CD4-positive, alpha-beta T cell treated with Interleukin-12 subunit alpha and Interleukin-12 subunit beta, for 1 hour (primary cell): ENCODE measurements around the gene AGO4.
"Not testable (repeated sequence)": the region's sequence is repeated elsewhere in the genome, so short reads cannot be mapped to it uniquely, and the experiment has no call there.

Experiments used
- DNase-seq: peaks from one replicate; pipeline ENCODE4 v3.0.0-alpha.2; 2020

The AGO4 gene

DNA sequence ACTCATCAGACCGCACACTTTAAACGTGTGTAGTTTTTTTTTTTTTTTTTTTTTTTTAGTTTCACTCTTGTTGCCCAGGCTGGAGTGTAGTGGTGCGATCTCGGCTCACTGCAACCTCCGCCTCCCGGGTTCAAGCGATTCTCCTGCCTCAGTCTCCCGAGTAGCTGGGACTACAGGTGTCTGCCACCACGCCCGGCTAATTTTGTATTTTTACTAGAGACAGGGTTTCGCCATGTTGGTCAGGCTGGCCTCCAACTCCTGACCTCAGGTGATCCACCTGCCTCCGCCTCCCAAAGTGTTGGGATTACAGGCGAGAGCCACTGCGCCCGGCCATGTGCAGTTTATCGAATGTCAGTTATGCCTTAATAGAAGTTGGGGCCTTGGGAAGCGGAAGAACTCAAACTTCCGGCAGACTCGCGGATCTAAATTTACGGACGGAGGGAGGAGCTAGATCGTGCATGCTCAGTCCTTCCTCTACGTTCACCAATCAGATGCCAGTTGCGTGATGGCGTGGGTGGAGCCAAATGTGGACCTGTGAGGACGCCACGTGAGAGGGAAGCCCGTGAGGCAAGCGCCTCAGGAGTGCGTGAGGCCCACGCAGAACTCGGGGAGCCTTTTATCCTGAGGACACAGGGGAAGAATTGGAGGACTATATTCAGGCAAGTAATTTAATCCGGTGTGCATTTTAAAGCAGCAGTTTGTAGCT, 61.6 kb downstream of the AGO4 start:
- DNase-seq, result not testable (repeated sequence)

DNA sequence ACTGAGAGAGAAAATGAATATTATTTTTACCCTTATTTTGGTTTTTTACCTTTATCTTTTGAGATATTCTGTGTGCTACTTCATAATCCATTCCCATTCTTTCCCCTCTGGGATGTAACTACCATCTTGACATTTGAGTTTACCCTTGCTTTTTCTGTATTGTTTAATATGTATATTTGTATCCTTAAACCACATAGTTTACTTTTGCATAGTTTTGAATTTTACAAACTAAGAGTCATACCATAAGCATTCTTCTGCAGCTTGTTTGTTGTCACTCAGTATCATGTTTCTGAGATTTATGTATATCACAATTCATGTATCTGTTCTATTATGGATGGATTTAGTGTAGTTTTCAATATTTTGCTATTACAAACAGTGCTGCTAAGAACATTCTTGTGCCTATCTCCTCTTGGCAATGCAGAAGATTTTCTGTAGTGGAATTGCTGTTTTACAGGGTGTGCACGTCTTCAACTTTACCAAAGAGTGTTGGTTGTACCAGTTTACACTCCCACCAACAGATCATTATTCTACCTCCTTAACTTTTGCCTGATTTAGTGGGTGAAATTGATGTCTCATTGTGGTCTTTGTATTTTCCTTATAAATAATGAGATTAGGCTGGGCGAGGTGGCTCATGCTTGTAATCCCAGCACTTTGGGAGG, 63.0 kb downstream of the AGO4 start:
- DNase-seq, result no peak

DNA sequence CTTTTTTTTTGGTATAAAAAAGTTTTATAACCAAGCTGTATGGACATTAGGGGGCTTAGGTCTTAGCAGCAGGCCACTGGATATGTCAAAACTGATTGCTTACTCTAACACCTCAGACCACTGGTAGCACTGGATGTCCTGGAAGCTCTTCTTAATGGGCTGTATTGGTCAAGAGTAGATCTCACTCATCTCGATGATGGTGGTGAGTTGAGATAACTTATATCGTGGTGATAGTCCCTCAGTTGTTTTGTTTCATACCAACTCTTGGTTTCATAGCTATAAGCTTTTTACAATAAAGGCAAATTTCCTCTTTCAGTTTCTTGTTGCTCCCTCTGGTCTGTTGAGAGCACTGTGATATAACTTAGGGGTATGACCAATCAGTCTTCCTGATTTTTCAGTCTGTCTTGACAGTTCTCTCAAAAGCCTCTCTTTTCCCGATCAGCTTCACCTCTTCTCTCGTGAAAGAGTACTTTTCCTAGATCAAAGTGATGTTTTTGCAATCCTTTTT, 65.5 kb downstream of the AGO4 start:
- no peak for DNase-seq

DNA sequence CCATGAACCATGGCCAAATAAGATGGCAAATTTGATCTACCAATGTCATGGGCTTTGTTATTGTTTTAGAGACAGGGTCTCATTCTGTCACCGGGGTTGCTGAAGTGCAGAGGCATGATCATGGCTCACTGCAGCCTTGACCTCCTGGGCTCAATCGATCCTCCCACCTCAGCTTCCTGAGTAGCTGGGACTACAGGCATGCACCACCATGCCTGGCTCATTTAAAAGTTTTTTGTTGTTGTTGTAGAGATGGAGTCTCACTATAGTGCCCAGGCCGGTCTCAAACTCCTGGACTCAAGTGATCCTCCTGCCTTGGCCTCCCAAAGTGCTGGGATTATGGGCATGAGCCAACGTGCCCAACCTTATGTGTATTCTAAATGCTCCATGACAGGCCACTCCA, 66.3 kb downstream of the AGO4 start:
- not testable (repeated sequence) for DNase-seq

GRCh38 chr1:35876988-35877387, 69.2 kb downstream of the AGO4 start:
- DNase-seq, result no peak

DNA sequence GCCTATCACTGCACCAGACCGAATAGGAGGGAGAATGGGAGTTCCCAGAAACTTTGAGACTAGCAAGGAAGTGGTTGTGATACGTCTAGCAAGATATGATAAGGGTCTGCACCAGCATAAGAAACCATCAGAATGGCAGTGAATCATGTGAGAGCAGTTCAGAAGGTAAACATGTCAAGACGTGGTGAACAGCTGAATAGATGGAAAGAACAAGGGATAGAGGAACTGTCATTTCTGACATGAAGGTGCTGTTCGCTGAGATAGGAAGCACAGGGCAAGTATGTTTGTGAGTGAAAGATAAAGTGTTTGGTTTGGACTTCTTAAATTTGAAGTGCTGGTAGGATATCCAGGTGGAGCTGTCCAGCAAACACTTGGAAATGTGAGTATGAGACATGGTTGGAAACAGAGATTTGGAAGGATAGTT, 74.0 kb downstream of the AGO4 start:
- DNase-seq, result no peak

GRCh38 chr1:35882586-35882944, 74.7 kb downstream of the AGO4 start:
- no peak for DNase-seq

- peak; percentile 97 for DNase-seq
Observed at GRCh38 chr1:35882945-35883634, 75.3 kb downstream of the AGO4 start, which contains the start of gene AGO1. Gene AGO1, plus strand, starts transcription at chr1:35883209. Its CDS starts 213 bp downstream, at chr1:35883422.

- peak; percentile 64 for DNase-seq
Observed at GRCh38 chr1:35883635-35884101, 75.9 kb downstream of the AGO4 start.

- DNase-seq, result no peak
Observed at GRCh38 chr1:35884934-35885333, 77.1 kb downstream of the AGO4 start.

DNA sequence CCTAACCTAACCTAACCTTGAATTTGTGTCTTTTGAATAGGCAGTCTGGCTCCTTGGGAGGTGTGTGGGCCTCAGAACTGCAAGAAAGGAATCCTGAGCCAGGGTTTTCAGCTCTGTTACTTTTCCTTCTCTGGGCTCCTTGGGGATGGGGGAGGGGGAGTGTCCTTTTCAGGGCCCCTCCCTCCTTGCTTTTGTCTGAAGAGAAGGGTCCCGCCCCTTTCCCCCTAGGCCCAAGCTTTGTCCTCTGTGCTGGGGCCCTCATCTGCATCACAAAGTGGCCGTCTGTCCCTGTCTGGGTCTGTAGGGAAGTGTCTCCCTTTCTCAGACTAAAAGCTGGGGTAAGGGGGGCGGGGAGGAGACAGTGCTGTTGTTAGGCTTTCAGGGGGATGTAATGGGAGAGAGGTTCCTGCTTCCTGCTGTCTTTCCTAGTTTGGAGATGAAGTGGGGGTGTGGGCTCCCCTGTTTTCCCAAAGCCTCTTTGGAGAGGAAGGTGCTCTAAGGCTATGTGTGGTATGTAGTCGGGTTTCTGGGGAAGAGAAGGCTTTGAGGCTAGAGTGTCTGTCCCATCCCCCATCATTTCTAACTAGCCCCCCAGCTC, 78.2 kb downstream of the AGO4 start:
- no peak for DNase-seq

GRCh38 chr1:35886577-35887431, 79.0 kb downstream of the AGO4 start:
- no peak for DNase-seq

DNA sequence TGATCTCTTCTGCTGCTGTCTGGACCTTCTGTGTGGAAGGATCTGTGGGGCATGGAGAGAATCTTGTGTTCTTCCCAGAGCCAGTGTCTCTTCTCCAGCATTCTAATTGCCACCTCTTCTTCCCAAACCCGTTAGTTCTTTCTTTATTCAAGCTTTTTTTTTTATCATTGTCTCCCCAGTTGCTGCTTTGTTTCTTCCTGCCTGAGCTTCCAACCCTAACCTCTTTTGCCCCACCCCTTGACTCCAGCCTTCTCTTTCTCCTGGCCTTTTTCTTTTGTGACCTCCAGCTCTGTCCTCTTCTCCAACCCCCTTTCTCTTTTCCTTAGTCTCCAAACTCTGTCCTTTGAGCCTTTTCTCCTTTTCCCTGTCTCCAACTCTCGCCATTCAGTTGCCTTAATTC, 79.7 kb downstream of the AGO4 start:
- no peak for DNase-seq

GRCh38 chr1:35888255-35888654, 80.4 kb downstream of the AGO4 start:
- DNase-seq, result no peak

DNA sequence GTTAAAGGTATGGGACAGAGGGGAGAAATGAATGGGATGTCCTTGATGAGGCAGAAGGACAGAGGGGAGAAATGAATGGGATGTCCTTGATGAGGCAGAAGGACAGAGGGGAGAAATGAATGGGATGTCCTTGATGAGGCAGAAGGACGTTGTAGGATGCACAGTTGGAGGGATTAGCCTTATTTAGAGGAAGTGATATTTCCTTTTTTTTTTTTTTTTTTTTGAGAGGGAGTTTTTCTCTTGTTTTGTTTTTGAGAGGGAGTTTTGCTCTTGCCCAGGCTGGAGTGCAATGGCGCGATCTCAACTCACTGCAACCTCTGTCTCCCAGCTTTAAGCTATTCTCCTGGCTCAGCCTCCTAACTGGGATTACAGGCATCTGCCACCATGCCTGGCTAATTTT, 81.2 kb downstream of the AGO4 start:
- not testable (repeated sequence) for DNase-seq

DNA sequence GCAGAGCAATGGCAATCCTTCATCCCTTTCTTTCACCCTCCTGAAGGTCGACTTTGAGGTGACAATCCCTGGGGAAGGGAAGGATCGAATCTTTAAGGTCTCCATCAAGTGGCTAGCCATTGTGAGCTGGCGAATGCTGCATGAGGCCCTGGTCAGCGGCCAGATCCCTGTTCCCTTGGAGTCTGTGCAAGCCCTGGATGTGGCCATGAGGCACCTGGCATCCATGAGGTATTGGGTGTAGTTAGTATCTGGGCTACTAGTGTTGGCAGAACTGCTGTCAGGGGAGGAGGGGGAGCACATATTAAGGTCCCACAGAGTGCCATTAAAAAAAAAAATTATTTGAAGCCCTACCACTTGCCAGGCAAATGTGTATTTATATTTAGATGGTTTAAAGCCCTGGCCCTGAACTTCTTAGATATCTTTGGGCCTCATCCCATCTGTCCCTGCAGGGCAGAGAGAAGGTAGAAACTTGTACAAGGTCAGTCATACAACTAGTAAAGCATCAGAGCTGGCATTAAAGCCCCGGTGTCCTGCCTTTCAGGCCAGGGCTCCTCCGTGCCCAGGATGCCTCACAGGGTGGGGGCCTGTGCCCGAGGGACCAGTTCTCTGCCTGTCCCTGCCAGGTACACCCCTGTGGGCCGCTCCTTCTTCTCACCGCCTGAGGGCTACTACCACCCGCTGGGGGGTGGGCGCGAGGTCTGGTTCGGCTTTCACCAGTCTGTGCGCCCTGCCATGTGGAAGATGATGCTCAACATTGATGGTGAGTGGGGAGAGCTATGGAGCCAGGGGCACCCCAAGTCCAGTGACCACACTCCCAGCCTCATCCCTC, 85.4 kb downstream of the AGO4 start:
- no peak for DNase-seq

DNA sequence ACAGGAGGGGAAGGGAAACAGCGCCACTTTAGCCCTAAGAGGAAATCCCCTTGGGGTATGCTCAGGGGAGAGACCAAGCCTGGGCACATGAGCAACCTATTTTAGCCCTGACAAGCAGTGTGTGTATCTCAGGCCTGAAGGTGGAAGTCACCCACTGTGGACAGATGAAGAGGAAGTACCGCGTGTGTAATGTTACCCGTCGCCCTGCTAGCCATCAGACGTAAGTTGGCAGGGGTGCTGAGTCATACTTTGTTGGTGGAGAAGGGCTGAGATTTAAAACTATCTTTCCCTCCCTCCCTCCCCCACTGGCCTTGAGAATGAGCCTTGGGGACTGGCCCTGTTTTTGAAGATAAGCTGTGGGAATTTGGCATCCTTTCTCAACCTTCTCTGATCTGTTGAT, 86.4 kb downstream of the AGO4 start:
- DNase-seq, result peak; percentile 11

DNA sequence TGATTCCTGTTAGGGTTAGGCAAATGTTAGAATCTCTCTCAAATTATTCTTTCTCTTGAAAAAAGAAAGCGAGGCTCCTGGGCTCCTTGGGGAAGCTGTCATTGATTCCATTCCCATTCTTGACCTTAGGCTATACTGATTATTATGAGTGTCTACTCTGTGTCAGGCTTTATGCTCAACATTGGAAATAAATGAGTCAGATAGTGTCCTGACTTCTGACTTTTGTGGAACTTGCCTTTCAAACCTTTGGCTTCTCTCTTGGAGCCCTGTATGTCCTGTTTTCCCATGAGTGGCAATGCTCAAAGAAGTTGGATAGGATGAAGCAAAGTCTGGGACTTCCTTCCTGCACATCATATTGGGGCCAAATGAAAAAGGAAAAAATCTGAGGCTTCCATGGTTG, 86.8 kb downstream of the AGO4 start:
- no peak for DNase-seq

GRCh38 chr1:35899941-35900340, 92.1 kb downstream of the AGO4 start:
- no peak for DNase-seq

DNA sequence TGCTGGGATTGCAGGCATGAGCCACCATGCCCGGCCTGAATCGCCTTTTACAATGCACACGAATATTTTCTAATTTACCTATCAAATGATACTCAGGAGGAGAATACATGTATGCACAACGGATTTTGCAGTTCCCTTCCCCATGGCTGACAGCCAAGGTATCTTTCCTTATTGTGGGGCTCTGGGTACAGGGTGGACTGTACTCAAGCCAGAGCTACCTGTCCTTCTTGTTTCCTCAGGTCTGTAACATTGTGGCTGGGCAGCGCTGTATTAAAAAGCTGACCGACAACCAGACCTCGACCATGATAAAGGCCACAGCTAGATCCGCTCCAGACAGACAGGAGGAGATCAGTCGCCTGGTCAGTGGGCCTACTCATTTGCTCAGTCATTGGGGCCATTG, 93.4 kb downstream of the AGO4 start:
- no peak for DNase-seq

GRCh38 chr1:35902671-35903070, 94.9 kb downstream of the AGO4 start:
- no peak for DNase-seq
